Suprapubic skin (tissue), 4 donors: ENCODE data around the gene ERCC6L.

Source experiments
- CTCF ChIP-seq, 2 donors: fragments of 200-600 bp in 1 of 2; fragments of 450-650 bp in 1 of 2; sonication (generic) in 1 of 2; IDR thresholded peaks; one replicate each; pipeline ENCODE4 v1.5.1; 2016 to 2019; ENCODE audit warnings: antibody characterized with exemption in 2 of 2, mild to moderate bottlenecking in 1 of 2, moderate library complexity in 1 of 2
- EP300 ChIP-seq: sonication (generic); formaldehyde crosslinking; IDR thresholded peaks from one replicate; pipeline ENCODE4 v1.6.1; 2017; ENCODE audit warnings: antibody characterized with exemption
- POLR2AphosphoS5 ChIP-seq, 3 donors: sonication (generic); formaldehyde crosslinking; IDR thresholded peaks; one replicate each; pipeline ENCODE4 v1.6.1; 2017; ENCODE audit warnings: antibody characterized with exemption in 3 of 3

GRCh38 chrX:72202792-72203401, 35.9 kb downstream of the ERCC6L start:
- TF ChIP-seq CTCF (IDR thresholded peaks at IDR 0.05) (no peak), POLR2AphosphoS5 (IDR thresholded peaks at IDR 0.05) (no peak), EP300 (no peak)
